ENCODE data around the gene FBXL15.
A peak's percentile ranks its signal among the peaks of the same experiment; 100 is the strongest.

- TF ChIP-seq CTCF (conservative IDR thresholded peaks at IDR 0.05; ENCODE audit: low read depth, low read length) (no peak), USF2 (IDR thresholded peaks at IDR 0.05; ENCODE audit: low read depth, low read length) (no peak), POLR2A (IDR thresholded peaks at IDR 0.05; ENCODE audit: low read depth, low read length) (no peak), CEBPB (IDR thresholded peaks at IDR 0.05; ENCODE audit: low read depth, low read length) (peak; percentile 53; the same call in 1 of the 2 replicates), MAFK (IDR thresholded peaks at IDR 0.05; ENCODE audit: low read depth, low read length) (no peak), MAZ (IDR thresholded peaks at IDR 0.05; ENCODE audit: borderline replicate concordance, low read depth, low read length) (no peak), RCOR1 (IDR thresholded peaks at IDR 0.05; ENCODE audit: insufficient replicate concordance, low read length) (no peak), BHLHE40 (IDR thresholded peaks at IDR 0.05; ENCODE audit: low read depth, low read length) (no peak), MXI1 (IDR thresholded peaks at IDR 0.05; ENCODE audit: borderline replicate concordance, low read depth, low read length) (no peak), RFX5 (IDR thresholded peaks at IDR 0.05; ENCODE audit: low read depth, low read length) (no peak)
Measured at GRCh38 chr10:102397222-102398171, 23.1 kb upstream of the FBXL15 start.
